GM12892 (cell line): Measurements from ENCODE around the gene OIT3.
"Not testable (repeated sequence)": the region's sequence is repeated elsewhere in the genome, so short reads cannot be mapped to it uniquely, and the experiment has no call there.

Source experiments
- POLR2A ChIP-seq: IDR thresholded peaks from 2 replicates; pipeline ENCODE4 v1.6.1; 2011; ENCODE audit warnings: low read depth, low read length, control low read depth
- TAF1 ChIP-seq: IDR thresholded peaks from 2 replicates; pipeline ENCODE4 v1.6.1; 2011; ENCODE audit warnings: low read depth, mild to moderate bottlenecking, control low read depth, low read length, borderline replicate concordance

- not testable (repeated sequence) for TF ChIP-seq TAF1, POLR2A
Measured at GRCh38 chr10:72917803-72918332, 24.3 kb downstream of the OIT3 start.
